Muscle layer of colon (tissue), 2 donors: ENCODE measurements around the gene C1orf115.

Experiments
- H3K27ac ChIP-seq: one replicate; pipeline ENCODE4 v1.7.0; 2013; ENCODE audit warnings: low read depth, mild to moderate bottlenecking, low read length, moderate library complexity
- H3K27me3 ChIP-seq, 2 donors: one replicate each; pipeline ENCODE4 v1.7.0; 2013; ENCODE audit warnings: low read length in 2 of 2, mild to moderate bottlenecking in 2 of 2; ENCODE audit not compliant: insufficient read depth in 2 of 2, control insufficient read depth in 1 of 2
- H3K36me3 ChIP-seq: one replicate; pipeline ENCODE4 v1.7.0; 2013; ENCODE audit warnings: mild to moderate bottlenecking, low read length; ENCODE audit not compliant: insufficient read depth
- H3K4me1 ChIP-seq: one replicate; pipeline ENCODE4 v1.7.0; 2013; ENCODE audit warnings: mild to moderate bottlenecking, low read length; ENCODE audit not compliant: insufficient read depth
- H3K4me3 ChIP-seq, 2 donors: one replicate each; pipeline ENCODE4 v1.7.0; 2013; ENCODE audit warnings: low read length in 2 of 2, low read depth in 1 of 2, mild to moderate bottlenecking in 1 of 2, moderate library complexity in 1 of 2
- H3K9ac ChIP-seq: one replicate; pipeline ENCODE4 v1.7.0; 2013; ENCODE audit warnings: low read length
- H3K9me3 ChIP-seq: one replicate; pipeline ENCODE4 v1.7.0; 2013; ENCODE audit warnings: mild to moderate bottlenecking, low read length
- donor health status: abdominal sarcoma.
- donor health status: Adenocarcinoma of cecum.

C1orf115 gene

GRCh38 chr1:220696226-220696862 lies 6.2 kb downstream of the C1orf115 start:
- Histone ChIP-seq H3K9ac (no peak overlapping the region), H3K4me3 (no peak overlapping the region), H3K9me3 (no peaks in the 10 kb centered on the region), H3K27me3 (no peaks in the 10 kb centered on the region), H3K4me1 (peaks cover 16% of the 10 kb centered on the region), H3K36me3 (no peaks in the 10 kb centered on the region), H3K27ac (no peak overlapping the region)

GRCh38 chr1:220696863-220697231 lies 6.7 kb downstream of the C1orf115 start:
- no peaks in the 10 kb centered on the region for H3K9me3 ChIP-seq

GRCh38 chr1:220697326-220697725 lies 7.2 kb downstream of the C1orf115 start:
- Histone ChIP-seq H3K36me3 (no peaks in the 10 kb centered on the region), H3K4me3 (no peak overlapping the region), H3K9ac (no peak overlapping the region), H3K27ac (no peak overlapping the region), H3K27me3 (no peaks in the 10 kb centered on the region), H3K9me3 (no peaks in the 10 kb centered on the region), H3K4me1 (peaks cover 12% of the 10 kb centered on the region)

More at GRCh38 chr1:220696863-220697231, 6.7 kb downstream of the C1orf115 start:
- no peak overlapping the region for H3K4me3 ChIP-seq
- peaks cover 12% of the 10 kb centered on the region for H3K4me1 ChIP-seq
- no peaks in the 10 kb centered on the region for H3K36me3 ChIP-seq
- H3K27ac ChIP-seq: no peak overlapping the region
- H3K9ac ChIP-seq: no peak overlapping the region
- H3K27me3 ChIP-seq: no peaks in the 10 kb centered on the region

GRCh38 chr1:220698607-220699016 lies 8.4 kb downstream of the C1orf115 start:
- Histone ChIP-seq H3K9ac (no peak overlapping the region), H3K27me3 (no peaks in the 10 kb centered on the region), H3K27ac (no peak overlapping the region), H3K36me3 (no peaks in the 10 kb centered on the region), H3K4me1 (peaks cover 12% of the 10 kb centered on the region), H3K9me3 (no peaks in the 10 kb centered on the region), H3K4me3 (no peak overlapping the region)

- Histone ChIP-seq H3K27ac (no peak overlapping the region), H3K9me3 (no peaks in the 10 kb centered on the region), H3K36me3 (no peaks in the 10 kb centered on the region), H3K9ac (no peak overlapping the region), H3K27me3 (no peaks in the 10 kb centered on the region), H3K4me1 (peaks cover 12% of the 10 kb centered on the region), H3K4me3 (no peak overlapping the region)
These were observed 8.9 kb downstream of the C1orf115 start for GRCh38 chr1:220699044-220699443.

GRCh38 chr1:220700556-220701179 lies 10.5 kb downstream of the C1orf115 start:
- Histone ChIP-seq H3K9ac (no peak overlapping the region), H3K36me3 (no peaks in the 10 kb centered on the region), H3K9me3 (no peaks in the 10 kb centered on the region), H3K27ac (no peak overlapping the region), H3K27me3 (no peaks in the 10 kb centered on the region), H3K4me1 (peaks cover 12% of the 10 kb centered on the region), H3K4me3 (no peak overlapping the region)

GRCh38 chr1:220701974-220702373 lies 11.8 kb downstream of the C1orf115 start:
- no peaks in the 10 kb centered on the region for H3K27me3 ChIP-seq
- H3K4me3 ChIP-seq: no peak overlapping the region
- no peaks in the 10 kb centered on the region for H3K9me3 ChIP-seq
- no peaks in the 10 kb centered on the region for H3K36me3 ChIP-seq
- H3K4me1 ChIP-seq: peaks cover 12% of the 10 kb centered on the region
- H3K27ac ChIP-seq: no peak overlapping the region
- H3K9ac ChIP-seq: no peak overlapping the region

GRCh38 chr1:220702733-220703270 lies 12.6 kb downstream of the C1orf115 start:
- no peak overlapping the region for H3K9ac ChIP-seq
- peaks cover 12% of the 10 kb centered on the region for H3K4me1 ChIP-seq
- H3K27ac ChIP-seq: no peak overlapping the region
- H3K36me3 ChIP-seq: no peaks in the 10 kb centered on the region
- H3K9me3 ChIP-seq: no peaks in the 10 kb centered on the region
- no peaks in the 10 kb centered on the region for H3K27me3 ChIP-seq
- no peak overlapping the region for H3K4me3 ChIP-seq

GRCh38 chr1:220703305-220703704 lies 13.1 kb downstream of the C1orf115 start:
- peaks cover 12% of the 10 kb centered on the region for H3K4me1 ChIP-seq
- no peaks in the 10 kb centered on the region for H3K9me3 ChIP-seq
- no peak overlapping the region for H3K4me3 ChIP-seq
- no peaks in the 10 kb centered on the region for H3K27me3 ChIP-seq
- no peak overlapping the region for H3K9ac ChIP-seq
- no peaks in the 10 kb centered on the region for H3K36me3 ChIP-seq
- H3K27ac ChIP-seq: no peak overlapping the region

GRCh38 chr1:220705782-220706181 lies 15.6 kb downstream of the C1orf115 start:
- H3K4me3 ChIP-seq: no peak overlapping the region
- no peaks in the 10 kb centered on the region for H3K36me3 ChIP-seq
- no peak overlapping the region for H3K9ac ChIP-seq
- no peaks in the 10 kb centered on the region for H3K27me3 ChIP-seq
- no peaks in the 10 kb centered on the region for H3K9me3 ChIP-seq
- no peak overlapping the region for H3K27ac ChIP-seq
- peaks cover 1% of the 10 kb centered on the region for H3K4me1 ChIP-seq

GRCh38 chr1:220706480-220706879 lies 16.3 kb downstream of the C1orf115 start:
- no peaks in the 10 kb centered on the region for H3K4me1 ChIP-seq

GRCh38 chr1:220707160-220707559 lies 17.0 kb downstream of the C1orf115 start:
- H3K9me3 ChIP-seq: no peaks in the 10 kb centered on the region
- H3K4me3 ChIP-seq: no peak overlapping the region
- no peaks in the 10 kb centered on the region for H3K27me3 ChIP-seq
- H3K9ac ChIP-seq: no peak overlapping the region
- no peaks in the 10 kb centered on the region for H3K4me1 ChIP-seq
- H3K27ac ChIP-seq: no peak overlapping the region
- H3K36me3 ChIP-seq: no peaks in the 10 kb centered on the region

More at GRCh38 chr1:220706480-220706879, 16.3 kb downstream of the C1orf115 start:
- no peaks in the 10 kb centered on the region for H3K36me3 ChIP-seq
- no peak overlapping the region for H3K4me3 ChIP-seq
- no peak overlapping the region for H3K27ac ChIP-seq
- no peak overlapping the region for H3K9ac ChIP-seq
- no peaks in the 10 kb centered on the region for H3K9me3 ChIP-seq
- H3K27me3 ChIP-seq: no peaks in the 10 kb centered on the region
